Uterus (tissue), 4 donors: Measurements from ENCODE around the gene BAHCC1. TPM values are rescaled to one million over a fixed set of nuclear protein-coding genes. Genes with fewer than 3 reads are reported as not detected.

ENCODE experiments used
- DNase-seq, 2 donors: peaks; one replicate each; pipeline ENCODE4 v3.0.0-alpha.2; 2019 to 2020
- H3K27ac ChIP-seq, 2 donors: fragments of 200-600 bp; sonication (generic); 1 replicate in 1 of 2; 2 replicates in 1 of 2; pipeline ENCODE4 v1.5.1; 2016 to 2018
- H3K27me3 ChIP-seq, 2 donors: fragments of 200-600 bp; sonication (generic); one replicate each; pipeline ENCODE4 v1.5.1; 2018 to 2019; ENCODE audit warnings: control low read depth in 1 of 2
- H3K36me3 ChIP-seq, 2 donors: fragments of 200-600 bp; sonication (generic); one replicate each; pipeline ENCODE4 v1.5.1; 2019; ENCODE audit warnings: control low read depth in 1 of 2
- H3K4me1 ChIP-seq, 2 donors: fragments of 200-600 bp; sonication (generic); one replicate each; pipeline ENCODE4 v1.5.1; 2018 to 2019; ENCODE audit warnings: control low read depth in 1 of 2
- H3K4me3 ChIP-seq, 2 donors: fragments of 200-600 bp; sonication (generic); 1 replicate in 1 of 2; 2 replicates in 1 of 2; pipeline ENCODE4 v1.5.1; 2018 to 2019; ENCODE audit warnings: mild to moderate bottlenecking in 1 of 2
- H3K9me3 ChIP-seq, 2 donors: fragments of 200-600 bp; sonication (generic); one replicate each; pipeline ENCODE4 v1.5.1; 2019; ENCODE audit warnings: control low read depth in 1 of 2
- POLR2A ChIP-seq, 2 donors: fragments of 450-650 bp; IDR thresholded peaks; one replicate each; pipeline ENCODE4 v1.6.1; 2016; ENCODE audit warnings: antibody characterized with exemption in 2 of 2, mild to moderate bottlenecking in 1 of 2, moderate library complexity in 1 of 2
- intact Hi-C: fragments of 100-400 bp; cut with DNase I; formaldehyde crosslinking; loops from one replicate; pipeline ENCODE4 v1.15.1; 2023; ENCODE audit warnings: low total_unique reads
- total RNA-seq, 4 donors: library from RNA; depleted of rRNA in 3 of 4; stranded (reverse); fragments of >200 nt in 3 of 4; gene quantifications; one replicate each; pipeline versions ENCODE4 v1.1.0 to v1.2.4, GENCODE V29; 2014 to 2023
- TF ChIP-seq, protein P1 (sequence below), 4 experiments: fragments of 200-600 bp in 2 of 4; fragments of 450-650 bp in 2 of 4; sonication (generic) in 2 of 4; IDR thresholded peaks; one replicate each; pipeline ENCODE4 v1.5.1; 2016 to 2019; ENCODE audit warnings: antibody characterized with exemption in 4 of 4, mild to moderate bottlenecking in 2 of 4, moderate library complexity in 1 of 4
- donor health status: DM: yes; HTN: yes; CAD: no.

BAHCC1 gene
- total RNA-seq, 4 donors from 2014 or later: 1.5 to 34.1 (median 8.5) TPM

DNA sequence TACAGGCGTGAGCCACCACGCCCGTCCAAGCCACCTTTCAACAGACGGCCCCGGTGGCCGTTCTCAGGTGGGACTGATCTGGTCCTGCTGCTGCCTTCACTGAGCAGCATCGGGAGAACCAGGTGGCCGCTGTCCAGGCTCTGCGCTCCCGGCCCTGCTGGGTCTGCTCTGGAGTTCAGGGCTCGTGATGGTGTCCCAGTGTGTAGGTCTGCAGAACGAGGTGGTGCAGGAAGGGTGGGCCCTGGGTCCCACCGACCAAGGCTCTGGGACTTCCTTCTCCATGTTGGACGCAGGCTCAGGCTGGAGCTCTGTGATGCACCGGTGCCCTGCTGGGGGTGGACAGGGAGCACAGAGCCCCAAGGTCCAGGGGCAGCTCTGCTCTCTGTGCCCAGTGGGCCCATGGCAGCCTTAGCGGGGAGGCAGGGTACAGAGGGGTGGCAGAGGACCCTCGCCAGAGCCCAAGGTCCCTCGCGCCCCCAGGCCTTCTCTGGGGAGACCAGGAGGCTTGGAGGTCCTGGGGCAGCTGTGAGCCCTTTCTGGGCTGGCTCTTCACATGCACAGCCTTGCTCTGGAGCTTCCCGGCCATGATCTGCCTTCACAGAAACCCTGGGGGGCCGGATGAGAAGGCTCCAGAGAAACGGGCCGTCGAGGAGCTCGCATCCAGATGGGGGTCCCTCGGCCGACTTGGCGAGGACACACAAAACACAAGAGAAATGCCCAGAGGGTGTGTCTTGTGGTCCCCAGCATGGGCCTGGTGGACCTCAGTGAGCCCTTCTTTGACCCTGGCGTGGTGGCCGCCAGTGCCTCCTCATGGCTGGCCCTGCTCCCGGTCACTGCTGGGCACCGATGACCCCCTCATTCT, 26.9 kb upstream of the BAHCC1 start:
- Histone ChIP-seq H3K27ac (no peak overlapping the region), H3K9me3 (no peaks in the 10 kb centered on the region), H3K4me1 (peaks cover 0 to 3% of the 10 kb centered on the region in 2 donors), H3K36me3 (no peaks in the 10 kb centered on the region), H3K27me3 (no peaks in the 10 kb centered on the region), H3K4me3 (no peak overlapping the region)
- TF ChIP-seq POLR2A (IDR thresholded peaks at IDR 0.05): no peak
- TF ChIP-seq, protein P1, sequence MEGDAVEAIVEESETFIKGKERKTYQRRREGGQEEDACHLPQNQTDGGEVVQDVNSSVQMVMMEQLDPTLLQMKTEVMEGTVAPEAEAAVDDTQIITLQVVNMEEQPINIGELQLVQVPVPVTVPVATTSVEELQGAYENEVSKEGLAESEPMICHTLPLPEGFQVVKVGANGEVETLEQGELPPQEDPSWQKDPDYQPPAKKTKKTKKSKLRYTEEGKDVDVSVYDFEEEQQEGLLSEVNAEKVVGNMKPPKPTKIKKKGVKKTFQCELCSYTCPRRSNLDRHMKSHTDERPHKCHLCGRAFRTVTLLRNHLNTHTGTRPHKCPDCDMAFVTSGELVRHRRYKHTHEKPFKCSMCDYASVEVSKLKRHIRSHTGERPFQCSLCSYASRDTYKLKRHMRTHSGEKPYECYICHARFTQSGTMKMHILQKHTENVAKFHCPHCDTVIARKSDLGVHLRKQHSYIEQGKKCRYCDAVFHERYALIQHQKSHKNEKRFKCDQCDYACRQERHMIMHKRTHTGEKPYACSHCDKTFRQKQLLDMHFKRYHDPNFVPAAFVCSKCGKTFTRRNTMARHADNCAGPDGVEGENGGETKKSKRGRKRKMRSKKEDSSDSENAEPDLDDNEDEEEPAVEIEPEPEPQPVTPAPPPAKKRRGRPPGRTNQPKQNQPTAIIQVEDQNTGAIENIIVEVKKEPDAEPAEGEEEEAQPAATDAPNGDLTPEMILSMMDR (IDR thresholded peaks at IDR 0.05): no peak
- DNase-seq: no peak
- intact Hi-C loops: no loop called here

DNA sequence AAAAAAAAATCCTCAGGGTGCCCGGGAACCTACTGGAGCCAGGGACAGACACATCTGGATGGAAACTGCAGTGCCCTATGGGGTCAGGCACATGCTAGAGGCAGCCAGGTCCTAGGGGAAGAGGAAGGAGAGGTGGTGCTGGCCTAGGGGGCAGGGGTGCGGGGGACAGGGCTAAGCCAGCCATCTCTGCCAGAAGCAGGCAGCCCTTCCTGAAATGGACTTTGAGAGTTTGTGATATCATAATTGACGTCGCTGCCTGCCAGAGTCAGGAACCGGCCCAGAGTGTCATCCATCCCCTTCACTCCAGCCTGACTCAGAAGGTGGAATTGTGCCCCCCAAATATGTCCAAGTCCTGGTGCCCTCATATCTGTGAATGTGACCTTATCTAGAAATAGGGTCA, 25.0 kb upstream of the BAHCC1 start:
- no peak for TF ChIP-seq POLR2A (IDR thresholded peaks at IDR 0.05)
- TF ChIP-seq, protein P1 (IDR thresholded peaks at IDR 0.05): no peak

DNA sequence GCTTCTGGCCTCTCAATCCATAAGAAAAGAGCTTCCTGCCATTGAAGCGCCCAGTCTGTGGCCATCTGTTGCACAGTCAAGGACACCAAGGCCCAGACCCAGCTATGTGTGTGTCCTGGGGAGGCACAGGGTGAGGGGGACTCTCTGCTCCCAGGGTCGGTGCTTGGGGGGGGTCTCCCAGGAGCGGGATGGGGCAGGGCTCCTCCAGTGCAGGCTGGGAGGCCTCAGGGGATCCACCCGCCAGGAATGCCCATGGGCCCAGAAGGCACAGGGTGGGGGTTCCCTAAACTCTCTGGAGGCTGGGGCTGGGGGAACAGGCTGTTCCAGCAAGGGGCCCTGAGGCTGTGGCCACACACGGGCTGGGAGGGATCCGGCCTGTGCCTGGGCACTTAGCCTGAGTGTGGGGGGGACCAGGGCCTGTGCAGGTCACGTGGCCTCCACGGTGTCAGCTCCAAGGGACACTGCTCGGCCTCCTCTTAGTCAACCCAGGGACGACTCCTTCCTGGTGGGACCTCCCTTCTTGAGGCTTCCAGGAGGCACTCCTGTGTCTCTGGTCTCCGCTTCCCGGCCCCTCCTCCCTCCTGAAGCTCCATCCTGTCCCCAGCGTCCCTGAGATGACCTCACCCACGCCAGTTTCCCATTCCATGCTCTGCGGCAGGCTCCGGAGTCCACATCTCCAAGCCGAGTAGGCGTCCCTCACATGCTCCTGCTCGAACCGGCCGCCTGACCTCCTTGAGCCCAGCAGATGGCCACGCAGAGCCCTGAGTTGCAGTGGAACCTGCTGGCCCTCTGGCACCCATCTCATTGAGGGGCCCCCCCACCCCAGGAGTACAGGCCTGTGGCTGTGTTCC, 23.1 kb upstream of the BAHCC1 start:
- Histone ChIP-seq H3K4me1 (no peaks in the 10 kb centered on the region), H3K27ac (peak overlapping the region in 1 of 2 donors; percentile 29), H3K36me3 (no peaks in the 10 kb centered on the region), H3K4me3 (no peak overlapping the region), H3K27me3 (no peaks in the 10 kb centered on the region), H3K9me3 (no peaks in the 10 kb centered on the region)
- intact Hi-C loops: no loop called here
- TF ChIP-seq, protein P1 (IDR thresholded peaks at IDR 0.05): peak in 3 of 4 experiments; percentile 13 to 39 (median 16)
- no peak for TF ChIP-seq POLR2A (IDR thresholded peaks at IDR 0.05)
- DNase-seq: no peak

More for the DNA sequence above, 25.0 kb upstream of the BAHCC1 start:
- H3K4me3 ChIP-seq: no peak overlapping the region
- H3K9me3 ChIP-seq: no peaks in the 10 kb centered on the region
- peaks cover 0 to 2% of the 10 kb centered on the region in 2 donors for H3K4me1 ChIP-seq
- no peak overlapping the region for H3K27ac ChIP-seq
- no peak for DNase-seq
- H3K36me3 ChIP-seq: no peaks in the 10 kb centered on the region
- intact Hi-C loops: no loop called here
- no peaks in the 10 kb centered on the region for H3K27me3 ChIP-seq

DNA sequence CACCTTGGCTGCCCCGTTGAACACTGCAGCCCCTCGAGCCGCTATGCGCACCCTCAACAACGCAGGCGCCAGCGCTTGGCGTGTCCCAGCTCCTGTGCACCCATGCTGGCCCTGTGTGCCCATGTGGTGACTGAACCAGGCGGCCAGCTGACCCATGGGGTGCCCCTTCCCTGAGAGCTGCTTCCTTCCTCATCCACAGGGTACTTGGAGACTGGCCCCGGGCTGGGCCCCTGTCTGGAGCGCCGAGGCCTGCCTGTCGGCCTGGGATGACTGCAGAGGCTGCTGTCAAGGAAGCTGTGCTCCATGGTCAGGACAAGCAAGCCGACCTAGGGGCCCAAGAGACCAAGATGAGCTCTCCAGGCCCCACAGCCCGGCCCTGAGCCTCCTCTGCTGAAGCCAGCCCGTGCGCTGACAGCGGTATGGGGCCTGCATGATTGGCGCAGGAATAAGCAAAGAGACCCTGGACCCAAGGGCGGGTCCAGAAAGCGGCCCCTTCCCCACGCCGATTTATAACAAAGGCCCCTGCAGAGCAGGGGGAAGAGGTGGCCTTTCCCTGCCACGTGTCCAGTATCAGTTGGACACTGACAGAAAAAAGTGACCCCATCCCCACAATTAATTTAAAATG, 21.6 kb upstream of the BAHCC1 start:
- Histone ChIP-seq H3K27ac (no peak overlapping the region), H3K9me3 (no peaks in the 10 kb centered on the region), H3K27me3 (no peaks in the 10 kb centered on the region), H3K4me3 (no peak overlapping the region), H3K4me1 (no peaks in the 10 kb centered on the region), H3K36me3 (no peaks in the 10 kb centered on the region)
- no peak for TF ChIP-seq POLR2A (IDR thresholded peaks at IDR 0.05)
- TF ChIP-seq, protein P1 (IDR thresholded peaks at IDR 0.05): no peak
- intact Hi-C loops: no loop called here
- DNase-seq: no peak
